Glomerular visceral epithelial cell (primary cell): Measurements from ENCODE around the gene HIP1R.

Experiments
- DNase-seq: peaks from one replicate; pipeline ENCODE4 v3.0.0-alpha.2; 2016; ENCODE audit errors: extremely low spot score

The HIP1R gene

DNA sequence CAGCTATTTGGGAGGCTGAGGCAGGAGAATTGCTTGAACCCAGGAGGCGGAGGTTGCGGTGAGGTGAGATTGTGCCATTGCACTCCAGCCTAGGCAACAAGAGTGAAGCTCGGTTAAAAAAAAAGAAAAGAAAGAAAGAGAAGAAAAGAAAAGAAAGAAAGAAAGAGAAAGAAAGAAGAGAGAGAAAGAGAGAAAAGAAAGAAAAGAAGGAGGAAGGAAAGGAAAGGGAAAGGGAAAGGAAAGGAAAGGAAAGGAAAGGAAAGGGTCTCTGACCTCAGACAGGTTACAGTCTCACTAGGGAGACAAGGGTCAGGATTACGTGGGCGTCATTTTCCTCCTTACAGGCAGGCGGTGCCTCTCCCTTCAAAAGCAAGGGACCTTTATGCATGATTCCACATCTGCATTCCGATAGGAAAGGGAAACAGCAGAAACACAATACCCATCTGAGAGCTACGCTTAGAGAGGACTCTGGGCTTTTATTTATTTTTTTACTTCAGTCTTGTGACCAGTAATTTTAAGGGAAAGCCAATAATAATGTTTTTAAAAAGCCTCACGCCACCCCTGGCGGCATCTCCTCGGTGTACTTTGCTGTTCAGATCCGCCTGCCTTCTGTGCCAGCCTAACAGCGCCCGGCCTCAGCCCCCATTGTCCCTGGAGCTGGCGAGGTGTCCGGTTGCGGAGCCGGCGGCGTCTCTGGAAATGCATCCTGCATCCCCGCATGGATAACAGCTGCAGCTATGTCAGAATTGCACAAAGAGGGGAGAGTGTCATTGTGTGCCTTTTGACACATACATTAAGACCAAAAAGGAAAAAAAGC lies 945 bp upstream of the HIP1R start:
- peak; percentile 71 for DNase-seq

DNA sequence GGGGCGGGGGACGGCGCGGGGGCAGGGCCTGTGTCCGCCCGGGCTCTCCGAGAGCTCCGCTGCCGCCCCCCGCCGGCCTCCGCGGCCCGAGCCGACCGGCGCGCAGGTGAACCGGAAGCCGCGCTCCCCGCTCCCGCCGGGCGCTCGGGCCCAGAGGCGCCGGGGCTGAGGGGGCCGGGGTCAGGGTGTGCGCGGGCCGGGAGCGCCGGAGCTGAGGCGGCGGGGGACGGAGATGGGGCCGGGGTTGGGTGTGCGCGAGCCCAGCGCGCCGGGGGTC lies 431 bp downstream of the HIP1R start:
- DNase-seq: no peak

DNA sequence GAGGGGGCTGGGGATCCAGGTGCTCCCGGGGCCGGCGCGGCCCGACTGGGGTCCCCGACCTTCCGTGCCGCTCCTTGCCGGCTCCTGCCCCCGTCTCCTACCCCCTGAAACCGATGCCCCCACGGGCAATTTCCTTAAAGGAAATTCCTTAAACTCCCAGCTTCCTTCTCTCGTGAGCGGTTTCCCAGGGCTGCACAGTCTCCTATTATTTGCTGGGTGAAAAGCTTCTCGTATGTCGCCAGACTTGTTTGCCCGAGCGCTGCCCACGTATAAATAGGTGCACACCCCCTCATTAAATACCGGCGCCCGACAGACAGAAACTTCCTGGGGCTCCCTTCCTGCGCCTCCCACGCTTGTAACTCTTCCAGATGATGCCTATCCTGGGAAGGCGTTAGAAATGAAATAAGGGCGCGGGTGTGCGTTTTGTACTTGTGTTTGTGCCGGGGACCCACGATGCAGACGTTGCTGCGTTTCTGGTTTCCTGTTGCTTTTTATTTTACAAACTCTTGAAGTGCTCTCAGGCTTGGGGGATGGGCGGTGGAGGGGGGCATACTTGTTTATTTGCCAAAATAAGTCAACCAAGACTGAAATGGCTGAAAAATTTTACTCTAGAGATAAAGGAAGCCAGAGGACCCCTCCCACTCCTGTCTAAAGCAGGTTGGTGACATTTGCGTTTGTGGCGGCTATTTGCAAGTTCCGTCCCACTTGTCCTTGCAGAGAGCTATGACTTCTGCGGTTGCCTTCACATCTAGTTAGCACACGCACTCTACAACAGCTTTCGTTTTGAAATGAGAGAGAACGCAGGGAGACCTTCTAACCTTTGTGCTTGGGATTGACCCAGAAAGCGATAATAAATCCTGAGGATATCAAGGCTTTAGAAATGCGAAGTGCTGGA lies 1.0 kb downstream of the HIP1R start:
- DNase-seq: peak; percentile 43

DNA sequence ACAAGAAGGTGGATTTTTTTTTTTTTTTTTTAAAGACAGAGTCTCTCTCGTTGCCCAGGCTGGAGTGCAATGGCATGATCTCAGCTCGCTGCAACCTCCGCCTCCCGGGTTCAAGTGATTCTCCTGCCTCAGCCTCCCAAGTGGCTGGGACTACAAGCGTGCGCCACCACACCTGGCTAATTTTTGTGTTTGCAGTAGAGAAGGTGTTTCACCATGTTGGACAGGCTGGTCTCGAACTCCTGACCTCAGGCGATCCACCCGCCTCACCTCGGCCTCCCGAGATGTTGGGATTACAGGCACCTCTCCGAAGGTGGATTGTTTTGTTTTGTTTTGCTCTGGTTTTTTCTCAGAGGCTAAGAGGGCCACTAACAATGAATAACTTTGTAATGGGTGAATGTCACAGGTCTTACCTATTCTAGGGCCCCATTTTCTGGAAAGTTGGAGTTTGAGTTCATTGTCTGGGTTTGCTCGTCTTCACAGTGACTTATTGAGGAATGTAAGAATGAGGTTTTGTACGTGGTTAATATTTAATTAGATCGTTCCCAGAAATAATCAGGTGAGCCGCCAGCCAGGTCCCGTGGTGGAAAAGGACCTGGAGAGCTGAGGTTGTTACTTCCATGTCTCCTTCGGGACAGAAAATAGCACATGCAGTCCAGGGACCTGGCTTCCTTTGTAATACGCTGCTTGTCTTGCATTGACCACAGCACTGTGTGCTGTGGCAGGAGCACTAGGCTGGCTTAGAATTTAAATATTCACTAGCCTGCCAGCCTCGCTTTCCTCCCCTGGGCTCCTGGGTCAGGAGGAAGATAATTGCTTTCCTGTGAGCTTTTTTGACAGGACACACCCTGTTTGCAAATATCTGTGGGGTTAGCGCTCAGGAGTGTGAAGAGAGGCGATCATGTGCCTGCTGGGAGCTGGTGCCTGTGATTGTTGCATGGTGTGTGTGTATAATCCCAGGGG lies 2.3 kb downstream of the HIP1R start:
- peak; percentile 64 for DNase-seq

DNA sequence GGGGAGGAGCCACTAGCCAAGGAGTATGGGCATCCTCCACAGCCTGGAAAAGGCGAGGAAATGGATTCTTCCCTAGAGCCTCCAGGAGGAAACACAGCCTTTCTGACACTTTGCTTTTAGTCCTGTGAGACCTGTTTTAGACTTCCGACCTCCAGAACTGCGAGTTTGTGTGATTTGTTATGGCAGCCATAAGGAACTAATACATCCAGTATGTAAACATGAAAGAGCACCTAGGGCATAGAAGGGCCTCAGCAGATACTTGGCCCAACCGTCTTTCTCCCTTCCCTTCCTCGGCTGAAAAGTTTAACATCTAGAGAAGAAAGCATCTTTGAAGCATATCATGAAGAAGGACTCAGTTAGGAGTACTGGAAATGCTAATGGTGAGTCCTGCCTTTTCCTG lies 3.6 kb downstream of the HIP1R start:
- DNase-seq: no peak

DNA sequence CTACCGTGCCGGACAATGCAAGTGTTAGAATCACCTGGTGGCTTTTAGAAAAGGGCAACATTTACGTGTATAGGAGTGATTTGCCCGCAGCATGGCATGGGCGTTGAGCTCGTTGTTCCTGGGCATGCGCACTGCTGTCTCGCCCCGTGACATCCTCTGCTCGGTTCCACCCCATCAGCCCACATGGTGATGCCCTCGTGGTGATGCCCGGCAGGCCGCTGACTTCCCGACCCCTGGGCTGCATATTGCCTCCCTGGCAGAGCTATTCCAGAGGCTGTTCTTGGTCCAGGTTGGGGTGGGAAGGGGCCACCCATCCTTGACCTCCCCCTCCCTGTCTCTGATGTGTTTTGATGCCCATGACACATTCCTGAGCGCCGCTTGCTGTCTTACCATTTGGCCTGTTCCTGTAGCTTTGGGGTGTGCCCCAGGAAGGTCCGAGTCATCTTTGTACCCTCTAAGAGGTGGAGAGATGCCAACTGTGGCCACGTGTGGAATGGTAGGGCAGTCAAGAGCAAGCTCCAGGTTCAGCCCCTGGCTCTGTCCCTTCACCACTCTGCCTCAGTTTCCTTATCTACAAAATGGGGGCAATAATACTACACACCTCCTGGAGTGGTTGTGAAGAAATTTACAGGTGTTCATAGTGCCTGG lies 4.8 kb downstream of the HIP1R start:
- DNase-seq: peak; percentile 39

DNA sequence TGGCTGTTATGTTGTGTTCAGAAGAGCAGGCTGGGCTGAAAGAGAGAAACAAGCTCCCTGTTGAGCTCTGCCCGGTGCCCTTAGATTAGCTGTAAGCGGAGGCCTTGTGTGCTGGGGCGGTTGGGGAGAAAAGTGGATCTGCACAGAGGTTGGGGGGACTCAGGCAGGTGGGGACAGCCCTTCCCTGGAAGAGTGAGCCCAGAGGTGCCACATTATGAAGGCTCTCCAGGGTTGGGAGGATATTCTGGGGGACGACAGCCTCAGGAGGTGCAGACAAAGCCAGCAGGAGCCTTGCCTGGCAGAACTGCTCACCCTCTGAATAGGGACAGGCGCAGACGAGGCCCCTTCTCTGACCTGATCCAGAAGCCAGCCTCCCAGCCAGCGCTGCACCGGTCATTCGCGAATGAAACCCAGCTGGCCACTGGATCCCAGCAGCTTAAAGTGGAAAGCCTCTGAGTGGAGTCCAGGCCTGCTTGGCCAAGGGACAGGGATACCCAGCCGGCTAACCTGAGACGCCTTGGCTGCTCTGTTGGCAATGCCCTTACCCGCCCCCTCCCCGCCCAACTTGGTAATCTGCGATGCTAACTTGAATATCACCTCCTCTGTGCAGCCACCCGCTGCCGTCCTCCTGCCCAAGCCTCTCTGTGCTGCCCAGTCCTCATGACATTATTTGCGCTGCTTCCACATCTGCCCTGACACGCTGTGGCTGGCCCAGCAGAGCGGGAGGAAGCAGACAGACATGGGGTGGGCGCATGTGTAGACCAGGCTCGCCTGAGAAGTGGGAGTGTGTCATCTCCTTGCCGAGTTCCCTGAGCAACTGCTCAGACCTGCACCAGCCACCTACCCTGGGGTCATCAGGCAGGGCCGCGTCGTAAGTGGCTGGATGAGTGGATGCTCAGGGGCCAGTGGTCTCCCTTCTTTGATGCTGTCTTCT lies 5.6 kb downstream of the HIP1R start:
- peak; percentile 39 for DNase-seq

DNA sequence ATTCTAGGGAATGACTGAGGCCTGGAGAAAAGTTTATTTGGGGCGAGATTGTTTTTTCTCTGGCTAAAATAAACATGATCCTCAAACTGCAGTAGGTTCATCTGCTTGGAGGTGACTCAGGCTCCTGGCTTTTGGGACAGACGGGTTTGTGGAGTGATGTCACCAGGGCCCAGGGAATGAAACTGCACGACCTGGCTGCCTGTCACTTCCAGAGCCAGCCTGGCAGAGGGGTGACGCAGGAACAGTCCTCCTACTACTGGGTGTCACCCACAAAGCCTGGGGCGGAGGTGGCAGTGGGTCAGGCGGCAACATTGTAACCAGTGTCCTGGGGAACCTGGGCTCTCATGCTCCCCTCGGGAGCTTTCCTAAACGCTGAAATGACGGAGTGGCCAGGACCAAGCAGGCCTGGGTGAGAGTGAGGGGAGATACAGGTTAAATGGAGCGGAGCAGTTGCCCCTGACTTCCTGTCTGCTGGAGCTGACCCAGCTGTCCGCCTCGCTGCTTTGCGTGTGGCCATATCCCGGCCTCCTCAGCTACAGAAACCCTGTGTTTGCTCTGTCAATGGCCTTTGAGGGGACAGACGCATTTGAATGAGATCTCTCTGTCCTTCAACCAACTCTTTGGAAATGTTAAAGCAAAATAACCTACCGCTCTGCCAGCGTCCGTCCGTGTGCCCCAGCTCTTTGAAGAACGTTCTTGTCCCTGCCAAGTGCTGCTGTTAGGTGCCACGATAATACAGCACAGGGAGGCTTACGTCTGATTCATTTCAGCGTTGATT lies 6.5 kb downstream of the HIP1R start:
- DNase-seq: peak; percentile 56

DNA sequence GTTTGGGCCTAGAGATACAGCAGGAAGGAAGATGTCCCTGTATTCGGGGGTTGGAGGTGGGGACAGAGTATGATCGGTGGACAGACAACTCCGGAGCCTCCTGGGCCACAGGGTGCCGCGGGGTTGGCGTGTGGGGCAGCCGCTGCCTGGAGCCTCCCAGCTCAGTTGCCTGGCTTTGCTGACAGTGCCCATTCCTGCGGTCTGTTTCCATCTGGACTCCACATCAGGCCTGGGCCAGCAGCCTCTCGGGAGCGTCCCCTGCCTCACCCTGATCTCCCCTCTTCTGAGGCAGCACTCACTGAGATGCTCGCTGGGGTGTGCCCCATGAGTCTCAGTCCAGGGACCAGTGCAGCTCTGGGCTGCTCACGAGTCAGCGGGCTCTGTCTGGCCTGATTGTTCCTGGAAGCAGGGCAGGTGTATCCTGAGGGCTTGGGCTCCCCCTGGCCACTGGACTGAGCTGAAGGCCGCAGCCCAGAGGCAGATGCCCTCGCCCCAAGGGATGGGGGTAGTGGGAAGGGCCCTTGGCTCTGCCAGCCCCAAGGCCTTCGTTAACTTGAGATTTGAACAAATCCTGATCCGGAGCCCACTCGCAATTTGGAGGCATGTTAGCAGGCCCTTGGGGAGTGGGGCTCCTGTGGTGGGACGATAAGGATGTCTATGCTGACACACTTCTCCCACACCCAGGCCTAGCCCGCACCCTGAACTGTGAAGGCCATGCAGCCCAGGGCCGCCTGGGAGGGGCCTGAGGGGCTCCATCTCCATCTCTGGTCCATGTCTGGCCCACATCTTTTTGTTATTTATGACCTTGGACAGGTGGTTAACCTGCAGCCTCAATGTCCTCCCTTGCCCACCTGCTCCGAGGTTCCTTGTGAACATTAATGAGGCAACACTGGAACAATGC lies 7.5 kb downstream of the HIP1R start:
- peak; percentile 49 for DNase-seq

DNA sequence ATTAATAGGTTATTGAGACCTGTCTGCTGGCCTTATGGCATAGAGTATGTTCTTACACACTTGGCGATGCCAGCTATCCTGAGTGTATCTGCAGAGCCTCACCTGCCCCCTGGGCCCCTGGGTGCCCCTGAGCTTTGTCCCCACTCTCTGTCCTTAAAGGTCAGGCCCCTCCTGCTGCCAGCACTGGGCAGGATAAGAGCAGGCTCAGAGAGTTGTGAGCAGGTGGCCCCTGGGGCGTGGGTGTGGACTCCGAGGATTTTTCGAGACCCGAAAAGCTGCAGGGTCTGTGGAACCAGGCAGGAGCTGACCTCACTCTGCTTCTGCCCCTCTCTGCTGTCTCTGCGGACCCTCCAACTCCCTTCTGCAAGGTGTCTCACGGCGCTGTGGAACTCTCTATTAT lies 8.2 kb downstream of the HIP1R start:
- DNase-seq: no peak

DNA sequence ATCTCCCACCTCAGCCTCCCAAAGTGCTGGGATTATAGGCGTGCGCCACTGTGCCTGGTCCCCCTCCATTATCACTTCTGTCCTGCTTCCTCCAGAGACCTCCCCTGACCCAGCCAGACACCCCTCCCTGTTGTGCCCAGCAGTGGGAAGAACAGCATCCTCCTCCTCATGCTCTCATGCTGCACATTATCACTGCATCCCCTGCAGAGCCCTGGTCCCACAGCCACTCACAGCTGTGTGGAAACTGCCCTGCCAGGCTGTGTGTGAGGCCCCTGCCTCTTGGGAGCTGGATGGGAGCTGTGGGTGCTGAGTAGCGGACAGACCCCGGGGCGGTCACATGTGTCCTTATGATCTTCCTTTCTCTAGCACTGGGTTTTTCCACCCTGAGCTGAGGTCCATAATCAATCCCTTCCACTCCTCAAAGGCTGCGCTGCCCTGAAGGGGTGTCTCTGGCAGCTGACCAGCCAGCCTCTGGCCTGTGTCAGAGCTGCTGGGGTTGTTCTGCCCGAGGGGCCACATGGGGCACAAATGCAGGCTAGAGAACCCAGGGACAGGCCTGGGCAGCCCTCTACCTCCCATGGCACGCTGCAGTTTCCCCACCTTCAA lies 9.2 kb downstream of the HIP1R start:
- no peak for DNase-seq

DNA sequence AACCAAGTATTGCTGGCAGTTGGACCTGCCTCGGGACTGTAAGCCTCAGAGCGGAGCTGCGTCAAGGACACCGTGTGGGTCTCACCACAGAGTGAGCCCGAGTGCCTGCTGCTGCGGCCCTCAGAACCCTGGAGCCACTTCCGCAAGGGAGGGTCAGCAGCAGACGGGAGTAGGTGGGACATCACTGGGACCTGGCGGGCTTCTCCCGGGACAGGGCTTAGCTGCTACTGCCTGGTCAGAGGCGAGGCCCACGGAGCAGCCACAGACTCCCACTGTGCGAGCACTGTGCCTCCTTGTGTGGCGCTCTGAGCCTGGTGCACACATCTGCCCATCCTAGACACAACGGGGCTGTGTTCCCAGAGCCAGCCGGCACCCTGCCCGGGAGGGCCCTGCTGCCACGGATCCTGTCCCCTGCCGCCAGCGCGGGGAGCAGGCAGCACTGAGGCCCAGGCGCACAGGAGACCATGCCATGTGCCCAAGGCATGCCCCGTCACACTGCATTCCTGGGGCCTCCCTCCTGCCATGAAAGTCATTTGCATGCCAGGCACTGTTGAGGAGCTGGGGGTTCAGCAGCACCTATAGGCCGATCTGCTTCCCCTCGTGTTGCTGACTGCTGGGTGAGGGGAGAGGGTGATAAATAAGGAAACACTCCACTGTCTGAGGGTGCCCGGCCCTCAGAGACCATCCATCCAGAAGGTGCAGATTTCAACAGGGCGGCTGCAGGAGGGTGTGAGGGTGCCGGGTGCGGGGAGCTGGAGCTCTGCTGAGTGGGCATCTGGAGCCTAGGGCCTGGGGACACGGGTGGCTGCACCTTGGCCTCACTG lies 10.0 kb downstream of the HIP1R start:
- no peak for DNase-seq

DNA sequence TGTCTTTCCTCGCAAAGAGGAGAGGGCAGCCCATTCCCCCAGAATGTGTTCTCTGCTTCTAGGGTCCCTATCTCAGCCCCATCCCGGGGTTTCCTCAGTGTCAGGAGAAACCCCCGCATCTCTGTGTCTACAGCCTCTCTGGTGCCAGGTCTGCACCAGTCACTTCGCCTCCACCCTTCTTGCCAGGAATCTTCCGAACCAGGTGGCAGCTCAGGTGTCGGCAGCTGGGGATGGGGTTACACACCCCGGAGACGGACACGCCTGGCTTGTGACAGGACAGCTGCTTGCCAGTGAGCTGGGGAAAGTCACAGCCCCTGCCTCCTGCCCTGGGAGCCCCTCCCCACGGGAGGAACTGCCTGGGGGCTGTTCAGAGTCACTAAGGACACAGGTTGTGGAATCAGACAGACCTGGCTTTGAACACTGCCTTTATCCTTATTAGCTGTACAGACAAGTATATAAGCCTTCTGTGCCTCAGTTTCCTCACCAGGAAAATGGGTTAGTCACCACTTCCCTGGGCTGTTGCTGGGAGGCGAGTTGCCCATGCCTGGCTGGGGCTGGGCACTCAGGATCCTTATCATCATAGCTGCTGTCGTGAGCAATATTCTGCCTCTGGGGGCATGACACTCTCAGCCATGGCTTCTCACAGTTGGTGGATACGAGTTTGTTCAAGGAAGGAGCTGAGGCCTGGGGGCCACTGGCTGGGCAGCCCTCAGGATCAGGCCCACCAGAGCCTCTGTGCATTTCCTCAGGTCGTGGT lies 10.8 kb downstream of the HIP1R start:
- no peak for DNase-seq

DNA sequence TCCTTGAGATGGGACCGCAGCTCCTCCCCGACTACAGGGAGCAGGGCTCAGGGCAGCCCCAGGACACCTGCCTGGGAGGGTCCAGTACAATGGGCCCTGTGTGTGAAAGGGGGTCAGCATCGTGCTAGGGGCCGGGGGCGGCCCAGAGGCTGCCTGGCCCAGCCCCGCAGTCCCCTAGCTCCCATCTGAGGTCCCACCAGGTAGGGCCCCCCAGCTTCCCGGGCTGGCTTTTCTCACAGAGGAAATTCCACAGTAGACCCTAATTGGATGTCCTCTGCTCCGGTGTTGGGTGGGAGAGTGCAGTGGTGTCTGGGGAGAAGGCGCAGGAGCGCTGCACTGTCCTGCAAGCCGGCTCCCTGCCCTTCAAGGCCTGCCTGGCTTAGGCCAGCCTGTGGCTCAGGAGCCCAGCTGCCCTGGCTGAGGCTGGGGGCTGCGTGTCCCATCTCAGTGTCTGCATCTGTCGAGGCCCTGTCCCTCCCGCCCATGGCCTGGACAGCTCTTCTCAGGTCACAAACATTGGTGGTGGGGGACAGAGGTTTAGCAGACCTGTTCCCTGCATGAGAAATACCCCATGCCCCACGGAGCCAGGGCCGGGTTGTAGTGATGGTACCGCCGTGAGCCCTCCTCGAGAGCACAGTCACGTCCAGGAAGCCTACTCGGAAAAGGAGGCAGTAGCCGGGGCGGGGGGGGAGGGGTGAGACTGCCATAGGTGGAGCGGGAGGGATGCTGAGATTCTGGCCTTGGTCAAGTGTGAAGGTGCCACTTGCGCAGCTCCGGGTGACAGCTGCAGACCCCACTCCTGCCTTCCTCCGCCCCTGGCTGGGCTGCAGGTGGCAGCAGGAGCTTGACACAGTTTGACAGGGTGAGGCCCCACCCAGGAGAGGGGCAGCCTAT lies 11.6 kb downstream of the HIP1R start:
- no peak for DNase-seq

DNA sequence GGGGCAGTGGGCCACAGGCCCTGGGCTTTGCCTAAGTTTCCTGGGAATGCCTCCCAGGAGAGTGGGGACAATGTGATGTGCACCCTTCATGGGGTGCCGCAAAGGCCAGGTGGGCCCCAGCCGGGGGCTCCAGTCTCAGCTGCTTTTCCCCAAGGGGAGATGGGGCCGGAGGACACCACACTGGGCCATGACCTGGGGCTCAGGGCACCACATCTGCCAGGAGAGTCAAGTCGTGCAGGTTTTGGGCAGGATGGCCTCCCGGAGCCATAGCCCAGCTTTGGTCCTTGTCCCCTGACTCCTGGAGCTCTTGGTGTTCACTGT lies 12.2 kb downstream of the HIP1R start:
- DNase-seq: no peak
